HG03039 (cell line): ENCODE measurements around the gene ZBTB7A.

Experiments
- ATAC-seq: cut with Tn5 transposase; IDR thresholded peaks from one replicate; pipeline ENCODE4 v1.9.1; 2021; ENCODE audit warnings: mild to moderate bottlenecking, moderate library complexity; ENCODE audit not compliant: unreplicated experiment

The ZBTB7A gene

DNA sequence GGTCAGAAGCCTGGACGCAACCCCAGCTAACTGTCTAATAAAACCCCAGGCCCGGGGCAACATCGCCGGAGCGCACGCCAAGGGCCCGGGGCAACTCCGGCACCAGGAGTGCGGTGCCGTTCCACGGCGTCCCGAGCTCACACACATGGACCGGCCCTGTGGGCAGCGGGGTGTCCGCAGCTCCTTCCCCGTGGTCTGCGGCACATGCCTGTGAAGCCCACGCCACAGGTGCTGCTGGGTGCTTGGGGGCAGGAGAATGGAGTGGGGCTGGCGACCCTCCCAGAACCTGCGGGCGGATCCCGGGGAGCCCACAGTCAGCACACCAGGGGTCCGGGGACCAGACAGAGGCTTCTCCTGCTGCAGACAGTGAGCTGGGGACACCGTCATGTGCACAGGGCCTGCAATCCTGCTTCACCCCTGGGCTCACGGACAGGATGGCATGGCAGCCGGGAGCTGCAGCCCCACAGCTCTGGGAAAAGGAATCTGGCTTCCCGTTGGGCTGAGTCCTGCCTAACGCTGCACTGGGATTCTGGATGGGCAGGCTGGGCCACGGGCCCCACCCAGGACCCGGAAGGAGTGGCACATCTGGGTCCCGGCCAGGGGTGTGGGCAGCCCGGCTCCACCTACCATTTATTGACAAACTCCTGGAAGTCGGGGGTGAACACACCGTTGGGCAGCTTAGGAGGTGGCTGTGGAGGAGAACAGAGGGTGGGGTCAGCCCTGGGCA, 28.2 kb upstream of the ZBTB7A start:
- ATAC-seq, result no peak

- ATAC-seq, result no peak
Observed at GRCh38 chr19:4094291-4094690, 27.6 kb upstream of the ZBTB7A start.

- no peak for ATAC-seq
Observed at GRCh38 chr19:4093643-4094175, 27.0 kb upstream of the ZBTB7A start.

GRCh38 chr19:4090356-4091220, 23.9 kb upstream of the ZBTB7A start:
- ATAC-seq, result no peak

- ATAC-seq, result no peak
Observed at GRCh38 chr19:4089946-4090345, 23.2 kb upstream of the ZBTB7A start.

DNA sequence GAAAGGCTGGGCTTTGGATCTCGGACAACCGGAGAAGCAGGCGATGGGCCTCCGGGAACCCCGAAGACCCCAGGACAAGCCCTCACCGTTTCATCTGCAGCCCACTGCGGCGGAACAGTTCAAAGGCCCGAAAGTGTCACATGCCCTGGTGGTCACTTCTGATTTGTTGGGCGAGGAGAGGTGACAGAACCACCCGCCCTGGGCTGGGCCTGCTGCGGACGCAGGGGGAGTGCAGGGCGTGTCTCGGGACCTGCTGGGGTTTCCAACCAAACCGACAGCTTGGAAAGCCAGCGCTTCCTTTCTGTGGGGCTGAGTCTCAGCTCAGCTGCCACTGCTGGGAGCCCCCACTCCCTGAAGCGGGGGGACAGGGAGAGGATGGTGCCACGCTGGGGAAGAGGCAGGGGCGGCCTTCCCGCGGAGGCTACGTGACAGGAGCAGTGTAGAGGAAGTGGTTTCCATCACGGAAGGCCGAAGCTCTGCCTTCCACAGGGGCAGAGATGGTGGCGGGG, 22.8 kb upstream of the ZBTB7A start:
- no peak for ATAC-seq

DNA sequence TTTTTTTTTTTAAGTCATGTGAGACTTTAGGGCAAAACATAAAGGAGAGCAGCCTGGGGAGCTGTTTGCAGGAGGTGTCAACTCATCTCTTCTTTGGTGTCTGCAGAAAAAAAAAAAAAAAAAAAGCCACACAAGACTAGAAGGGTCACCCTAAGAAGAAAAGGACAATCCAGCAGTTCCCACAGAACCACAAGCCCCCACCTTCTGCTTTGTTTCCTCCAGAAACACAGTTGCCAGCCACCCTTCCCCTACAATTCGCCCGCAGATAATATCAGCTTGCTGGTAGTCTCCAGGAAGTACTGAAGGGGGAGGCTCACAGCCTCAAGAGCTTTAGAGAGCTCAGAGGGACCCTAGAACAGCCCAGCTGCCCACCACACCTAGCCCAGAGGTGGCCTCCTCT, 22.3 kb upstream of the ZBTB7A start:
- no peak for ATAC-seq

GRCh38 chr19:4087787-4088679, 21.3 kb upstream of the ZBTB7A start:
- ATAC-seq, result no peak

DNA sequence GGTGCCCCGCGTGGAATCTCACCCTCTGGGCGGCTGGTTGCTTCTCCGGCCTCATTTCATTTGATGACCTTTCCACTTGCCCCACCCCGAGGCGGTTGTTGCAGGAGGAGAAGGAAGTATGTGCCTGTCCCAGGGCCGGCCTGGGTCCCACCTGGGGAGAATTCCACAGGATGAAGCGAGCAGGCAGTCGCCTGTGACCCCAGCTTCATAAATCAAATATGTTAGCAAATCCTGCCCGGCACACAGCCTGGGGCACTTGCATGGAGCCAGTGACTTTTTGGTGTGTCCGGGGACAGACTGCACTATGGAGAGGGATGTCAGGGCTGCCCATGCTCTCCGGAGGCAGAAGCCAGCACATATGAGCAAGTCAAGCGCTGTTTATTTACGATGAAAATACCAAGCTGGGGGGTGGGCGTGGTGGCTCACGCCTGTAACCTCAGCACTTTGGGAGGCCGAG, 19.7 kb upstream of the ZBTB7A start:
- ATAC-seq, result no peak

DNA sequence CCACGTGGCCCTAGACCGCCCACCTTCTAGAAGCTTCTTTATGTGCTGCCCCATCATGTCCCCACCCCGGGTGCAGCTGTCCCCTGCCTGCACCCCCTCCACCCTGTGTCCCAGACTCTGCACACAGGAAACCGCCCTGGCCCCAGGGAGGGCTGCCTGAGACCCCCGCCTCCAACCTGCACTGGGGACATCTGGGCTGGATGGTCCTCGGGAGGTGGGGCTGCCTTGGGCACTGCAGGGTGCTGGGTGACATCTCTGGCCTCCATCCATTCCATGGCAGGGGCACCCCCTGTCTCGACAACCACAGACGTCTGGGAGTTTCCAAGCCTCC, 17.8 kb upstream of the ZBTB7A start:
- ATAC-seq, result no peak

GRCh38 chr19:4083677-4084546, 17.2 kb upstream of the ZBTB7A start:
- ATAC-seq, result no peak

DNA sequence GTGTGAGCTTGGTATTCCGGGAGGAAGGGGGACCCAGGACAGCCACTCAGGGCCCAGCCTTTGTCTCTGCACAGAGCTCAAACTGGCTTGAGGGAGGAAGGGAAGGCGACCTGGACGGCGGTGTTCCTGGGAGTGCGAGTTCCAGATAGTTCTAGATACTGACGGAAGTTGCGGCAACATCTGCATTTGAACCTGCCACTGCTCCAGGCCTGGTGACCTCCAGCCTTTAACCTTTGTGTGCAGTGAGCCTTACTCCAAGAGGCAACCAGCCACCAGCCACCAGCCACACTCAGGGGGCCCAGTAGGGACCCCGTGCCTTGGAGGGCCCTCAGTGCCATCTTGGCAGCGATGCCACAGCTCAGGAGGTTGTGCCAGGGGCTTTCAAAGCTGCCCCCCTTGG, 15.5 kb upstream of the ZBTB7A start:
- ATAC-seq, result no peak

DNA sequence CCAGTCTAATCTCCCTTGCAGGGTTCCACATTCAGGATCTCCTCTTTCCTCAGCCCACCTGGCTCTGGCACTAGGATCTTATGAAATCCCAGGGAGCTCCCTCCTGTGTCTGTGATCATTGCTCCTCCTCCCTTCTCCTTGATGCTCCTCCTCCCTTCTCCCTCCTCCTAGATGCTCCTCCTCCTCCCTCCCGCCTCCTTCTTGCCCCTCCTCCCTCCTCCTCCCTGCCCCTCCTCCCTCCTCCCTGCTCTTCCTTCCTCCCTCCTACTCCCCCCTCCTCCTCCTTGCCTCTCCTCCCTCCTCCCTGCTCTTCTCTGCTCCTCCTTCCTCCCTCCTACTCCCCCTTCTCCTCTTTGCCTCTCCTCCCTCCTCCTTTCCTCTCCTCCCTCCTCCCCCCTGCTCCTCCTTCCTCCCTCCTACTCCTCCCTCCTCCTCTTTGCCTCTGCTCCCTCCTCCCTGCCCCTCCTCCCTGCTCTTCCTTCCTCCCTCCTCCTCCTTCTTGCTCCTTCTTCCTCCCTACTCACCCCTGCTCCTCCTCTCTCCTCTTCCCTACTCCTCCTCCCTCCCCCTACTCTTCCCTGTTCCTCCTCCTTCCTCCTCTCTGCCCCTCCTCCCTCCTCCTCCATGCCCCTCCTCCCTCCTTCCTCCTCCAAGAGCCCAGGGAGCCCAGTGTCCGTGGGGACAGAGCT, 14.9 kb upstream of the ZBTB7A start:
- no peak for ATAC-seq

GRCh38 chr19:4080473-4080872, 13.8 kb upstream of the ZBTB7A start:
- no peak for ATAC-seq

- no peak for ATAC-seq
Observed at GRCh38 chr19:4077800-4078684, 11.3 kb upstream of the ZBTB7A start.

- no peak for ATAC-seq
Observed at GRCh38 chr19:4077007-4077374, 10.3 kb upstream of the ZBTB7A start.

DNA sequence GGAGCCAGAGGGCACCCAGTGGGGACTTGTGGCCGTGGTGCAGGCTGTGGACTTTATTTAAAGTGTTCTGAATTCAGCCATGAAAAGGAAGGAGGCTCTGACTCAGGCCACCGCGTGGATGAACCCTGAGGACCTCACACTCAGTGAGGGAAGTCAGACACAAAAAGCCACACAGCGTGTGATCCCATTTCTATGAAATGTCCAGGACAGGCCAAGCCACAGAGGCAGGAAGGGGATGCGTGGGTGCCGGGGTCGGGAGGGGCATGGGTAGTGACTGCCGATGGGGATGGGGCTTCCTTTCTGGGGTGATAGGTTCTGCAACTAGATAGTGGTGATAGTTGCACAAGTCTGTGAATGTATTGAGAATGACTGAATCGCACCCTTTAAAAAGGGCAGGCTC, 8.7 kb upstream of the ZBTB7A start:
- no peak for ATAC-seq

GRCh38 chr19:4071610-4072009, 4.9 kb upstream of the ZBTB7A start:
- no peak for ATAC-seq
